Calu3 (cell line): ENCODE data around the gene CCL14. TPM values are rescaled to one million over a fixed set of nuclear protein-coding genes. Genes with fewer than 3 reads are reported as not detected.

ENCODE experiments used
- BruUV-seq: library from RNA; stranded (reverse); fragments of 400-500 nt; replicated peaks from 2 replicates; lab custom pipeline; 2021; lab: Mats Ljungman, UMichigan
- CTCF ChIA-PET: fragments of 300-600 bp; sonication (Branson Sonifier 250); formaldehyde crosslinking; loops from one replicate; lab custom pipeline; 2022; ENCODE audit warnings: antibody characterized with exemption; lab: Charles Lee
- DNase-seq: peaks from one replicate; pipeline ENCODE4 v3.0.0; 2022
- H3K27ac Mint-ChIP-seq: one replicate; pipeline ENCODE4 v1.8.0; 2022; ENCODE audit warnings: mixed read lengths; ENCODE audit not compliant: unreplicated experiment
- H3K27me3 Mint-ChIP-seq: one replicate; pipeline ENCODE4 v1.8.0; 2022; ENCODE audit warnings: mixed read lengths; ENCODE audit not compliant: unreplicated experiment
- H3K36me3 Mint-ChIP-seq: one replicate; pipeline ENCODE4 v1.8.0; 2022; ENCODE audit warnings: mild to moderate bottlenecking, moderate library complexity, mixed read lengths; ENCODE audit not compliant: insufficient read depth, unreplicated experiment
- H3K4me1 Mint-ChIP-seq: one replicate; pipeline ENCODE4 v1.8.0; 2022; ENCODE audit warnings: mild to moderate bottlenecking, low read depth, mixed read lengths; ENCODE audit not compliant: unreplicated experiment
- H3K4me3 Mint-ChIP-seq: one replicate; pipeline ENCODE4 v1.8.0; 2022; ENCODE audit warnings: mild to moderate bottlenecking, low read depth, moderate library complexity, mixed read lengths; ENCODE audit not compliant: unreplicated experiment
- H3K9me3 Mint-ChIP-seq: one replicate; pipeline ENCODE4 v1.8.0; 2022; ENCODE audit warnings: low read depth, mixed read lengths; ENCODE audit not compliant: unreplicated experiment
- CTCF ChIP-seq: fragments of 200-600 bp; IDR thresholded peaks from one replicate; pipeline ENCODE4 v1.8.0; 2022; ENCODE audit warnings: antibody characterized with exemption; ENCODE audit not compliant: unreplicated experiment
- intact Hi-C: fragments of 100-400 bp; cut with micrococcal nuclease; formaldehyde crosslinking; loops from one replicate; pipeline ENCODE4 v1.10.0; 2022; ENCODE audit not compliant: unreplicated experiment
- total RNA-seq: library from RNA; stranded (reverse); gene quantifications from 2 replicates; pipeline ENCODE4 v1.2.3, GENCODE V29; 2022

The CCL14 gene
- total RNA-seq, 1 experiment from 2014 or later: not detected

GRCh38 chr17:35988164-35988563, 1.6 kb upstream of the CCL14 start:
- Mint-ChIP-seq H3K9me3 (peaks cover 2% of the 10 kb centered on the region), H3K27me3 (peaks cover 39% of the 10 kb centered on the region), H3K36me3 (no peaks in the 10 kb centered on the region), H3K4me1 (no peaks in the 10 kb centered on the region), H3K27ac (no peak overlapping the region), H3K4me3 (no peak overlapping the region)
- intact Hi-C loops: no loop called here
- CTCF ChIA-PET: no interaction called here
- BruUV-seq: no TSS peak
- no peak for DNase-seq
- TF ChIP-seq CTCF: no peak

DNA sequence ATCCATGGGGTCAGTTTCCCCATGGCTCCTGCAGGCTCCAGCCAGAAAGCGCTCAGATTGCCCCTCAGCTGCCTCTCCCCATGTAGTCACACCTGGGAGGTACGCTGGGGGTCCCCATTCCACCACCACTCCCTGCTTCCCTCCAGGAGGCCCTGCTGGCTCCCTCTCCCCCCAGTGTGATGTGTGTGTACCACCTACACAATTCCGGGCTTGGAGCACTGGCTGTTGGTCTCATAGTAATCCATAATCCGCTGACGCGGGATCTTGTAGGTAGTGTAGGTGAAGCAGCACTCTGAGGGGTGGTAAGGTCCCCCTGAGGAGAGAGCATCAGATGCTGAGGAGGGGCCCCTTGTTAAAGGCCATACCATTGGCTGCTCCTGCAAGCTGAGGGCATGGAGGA, 2.4 kb downstream of the CCL14 start:
- Mint-ChIP-seq H3K4me3 (no peak overlapping the region), H3K27me3 (peaks cover 74% of the 10 kb centered on the region), H3K36me3 (no peaks in the 10 kb centered on the region), H3K27ac (no peak overlapping the region), H3K4me1 (no peaks in the 10 kb centered on the region), H3K9me3 (no peaks in the 10 kb centered on the region)
- no TSS peak for BruUV-seq
- intact Hi-C loops: no loop called here
- CTCF ChIA-PET: interaction anchor here (0.7 to 2.7 kb wide), 3 partner anchors 89 to 499 kb away, joined by 3 to 18 read pairs (median 3); no protein-coding TSS in a partner anchor
- no peak for TF ChIP-seq CTCF
- no peak for DNase-seq

DNA sequence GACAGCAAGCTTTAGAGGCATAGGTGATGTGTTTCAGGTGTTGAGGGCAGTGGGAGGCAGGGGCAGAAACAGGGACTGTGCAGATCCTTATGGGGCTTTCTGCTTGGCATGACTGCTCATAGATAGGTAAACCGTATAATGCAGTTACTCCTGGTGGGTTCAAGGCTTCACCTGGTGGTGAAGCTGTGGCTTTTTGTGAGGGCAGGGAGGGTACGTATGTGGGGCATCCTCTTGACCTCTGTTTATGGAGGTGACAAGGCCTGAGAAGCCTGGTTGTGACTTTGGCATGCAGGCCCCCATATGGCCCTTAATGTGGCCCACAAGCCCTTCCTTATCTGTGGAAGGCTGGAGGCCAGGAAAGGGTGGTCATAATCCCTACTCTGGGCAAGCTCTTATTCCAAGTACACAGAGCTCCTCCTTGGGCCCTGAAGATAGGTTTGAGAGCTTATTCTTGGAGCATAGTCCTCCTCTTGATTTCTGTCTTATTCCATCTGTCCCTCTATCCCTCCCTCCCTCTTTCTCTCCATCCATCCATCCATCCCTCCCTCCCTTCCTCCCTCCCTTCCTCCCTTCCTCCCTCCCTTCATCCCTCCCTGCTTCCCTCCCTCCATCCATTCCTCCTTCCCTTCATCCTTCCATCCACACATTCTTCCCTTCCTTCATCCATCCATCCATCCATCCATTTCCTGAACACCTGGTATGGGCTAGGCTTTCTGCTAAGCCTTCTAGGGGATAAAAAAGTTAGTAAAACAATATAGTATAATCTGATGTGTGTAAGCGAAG, 3.9 kb downstream of the CCL14 start:
- no TSS peak for BruUV-seq
- CTCF ChIA-PET: interaction anchor here (1.0 to 2.7 kb wide), 4 partner anchors 13 to 166 kb away, joined by 4 to 36 read pairs (median 13); no protein-coding TSS in a partner anchor
- no peaks in the 10 kb centered on the region for H3K4me1 Mint-ChIP-seq
- intact Hi-C loops: no loop called here
- no peak for DNase-seq
- no peak for TF ChIP-seq CTCF
- H3K27ac Mint-ChIP-seq: no peak overlapping the region
- H3K4me3 Mint-ChIP-seq: no peak overlapping the region
- H3K9me3 Mint-ChIP-seq: no peaks in the 10 kb centered on the region
- H3K36me3 Mint-ChIP-seq: no peaks in the 10 kb centered on the region
- peaks cover 89% of the 10 kb centered on the region for H3K27me3 Mint-ChIP-seq

- Mint-ChIP-seq H3K9me3 (no peaks in the 10 kb centered on the region), H3K27ac (no peak overlapping the region), H3K4me1 (no peaks in the 10 kb centered on the region), H3K27me3 (peaks cover 94% of the 10 kb centered on the region), H3K36me3 (no peaks in the 10 kb centered on the region), H3K4me3 (no peak overlapping the region)
- TF ChIP-seq CTCF: no peak
- CTCF ChIA-PET: interaction anchor here (0.7 to 2.7 kb wide), 5 partner anchors 12 to 167 kb away, joined by 3 to 36 read pairs (median 8); no protein-coding TSS in a partner anchor
- peak; percentile 46 for DNase-seq
- no TSS peak for BruUV-seq
- intact Hi-C loops: no loop called here
These were observed 4.6 kb downstream of the CCL14 start for GRCh38 chr17:35981908-35982330.
